GM19099 (cell line): ENCODE measurements around the gene TCF25.

Experiments
- POLR2A ChIP-seq: IDR thresholded peaks from 3 replicates; pipeline ENCODE4 v1.6.1; 2011; ENCODE audit warnings: low read depth; ENCODE audit not compliant: insufficient read length; ENCODE audit errors: extremely low read depth

Gene TCF25

DNA sequence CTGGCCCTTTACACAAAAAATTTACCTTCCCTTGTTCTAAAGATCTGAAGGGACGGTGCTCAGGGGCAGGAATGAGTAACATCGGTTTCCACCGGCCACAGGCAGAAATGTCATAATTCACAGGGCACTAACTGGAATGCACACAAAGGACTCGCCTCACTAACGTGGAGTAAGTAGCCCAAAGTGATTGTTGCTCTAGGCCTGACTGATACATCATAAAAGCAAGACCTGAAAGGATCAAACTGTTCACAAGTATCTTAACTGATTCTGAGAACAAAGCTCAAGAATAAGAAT is 8.9 kb upstream of the TCF25 start:
- no peak for TF ChIP-seq POLR2A

DNA sequence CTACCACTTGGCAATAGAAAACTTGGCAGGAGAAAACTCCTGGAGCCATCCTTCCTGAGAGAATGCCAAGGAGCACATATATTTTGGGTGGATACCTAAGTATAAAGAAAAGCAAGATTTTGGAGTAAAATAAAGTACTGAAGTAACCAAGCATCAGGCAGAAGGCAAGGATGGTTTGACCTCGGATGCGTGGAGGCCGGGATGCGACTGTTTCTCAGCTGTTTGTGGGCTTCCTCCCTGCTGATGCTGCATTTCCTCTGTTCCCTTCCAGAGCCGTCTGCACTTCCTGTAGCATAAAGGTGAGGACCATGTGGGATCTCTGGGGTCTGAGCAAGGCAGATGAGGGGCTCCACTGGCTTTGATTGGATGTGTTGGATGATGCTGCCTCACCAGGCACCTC is 5.5 kb upstream of the TCF25 start:
- no peak for TF ChIP-seq POLR2A

DNA sequence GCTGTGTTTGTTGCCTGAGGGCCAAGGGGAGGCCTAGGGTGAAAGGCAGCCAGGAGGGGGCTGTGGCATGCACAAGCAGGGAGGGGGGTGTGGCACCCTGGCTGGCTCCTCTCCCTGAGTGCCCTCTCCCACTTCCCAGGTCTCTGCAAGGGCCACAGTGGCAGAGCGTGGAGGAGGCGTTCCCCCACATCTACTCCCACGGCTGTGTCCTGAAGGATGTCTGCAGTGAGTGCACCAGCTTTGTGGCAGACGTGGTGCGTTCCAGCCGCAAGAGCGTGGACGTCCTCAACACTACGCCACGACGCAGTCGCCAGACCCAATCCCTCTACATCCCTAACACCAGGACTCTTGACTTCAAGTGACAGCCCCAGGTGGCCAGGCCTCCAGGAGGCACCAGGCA is 3.5 kb upstream of the TCF25 start:
- TF ChIP-seq POLR2A, result no peak

DNA sequence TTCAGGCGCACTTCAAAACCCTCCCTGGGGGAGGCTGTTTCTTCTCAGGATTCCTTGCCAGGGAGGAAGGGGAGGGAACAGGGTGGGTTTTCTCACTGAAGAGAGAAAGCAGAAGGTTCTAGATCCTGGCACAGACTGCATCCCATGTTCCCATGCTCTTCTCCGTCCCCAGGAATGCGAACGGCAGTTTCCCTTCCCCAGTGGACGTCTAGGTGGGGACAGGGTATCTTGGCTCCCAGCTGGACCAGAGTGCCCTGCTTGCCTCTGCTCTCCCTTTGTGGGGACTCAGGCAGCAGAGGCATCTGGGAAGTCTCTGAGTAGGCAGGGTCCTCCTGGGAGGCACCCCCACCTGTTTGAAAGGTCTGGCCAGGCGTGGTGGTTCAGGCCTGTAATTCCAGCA is 3.0 kb upstream of the TCF25 start:
- TF ChIP-seq POLR2A, result no peak

DNA sequence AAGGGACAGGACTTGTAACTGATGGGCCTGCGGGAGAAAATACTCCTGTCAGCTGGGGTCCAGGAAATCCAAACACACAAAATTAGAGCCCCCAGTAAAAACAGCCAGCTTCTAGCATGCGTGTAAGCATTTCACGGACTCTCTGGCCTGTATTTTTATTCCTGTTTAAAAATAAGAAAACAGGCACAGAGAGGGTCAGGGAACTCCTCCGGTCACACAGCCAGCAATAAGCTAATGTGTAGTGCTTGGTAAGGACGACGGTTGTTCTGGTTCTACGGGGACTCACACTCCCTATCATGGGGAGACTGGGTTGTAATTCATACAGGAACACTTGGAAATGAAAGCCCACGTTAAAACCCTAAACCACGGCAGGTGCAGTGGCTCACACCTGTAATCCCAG is 1.5 kb upstream of the TCF25 start:
- no peak for TF ChIP-seq POLR2A

DNA sequence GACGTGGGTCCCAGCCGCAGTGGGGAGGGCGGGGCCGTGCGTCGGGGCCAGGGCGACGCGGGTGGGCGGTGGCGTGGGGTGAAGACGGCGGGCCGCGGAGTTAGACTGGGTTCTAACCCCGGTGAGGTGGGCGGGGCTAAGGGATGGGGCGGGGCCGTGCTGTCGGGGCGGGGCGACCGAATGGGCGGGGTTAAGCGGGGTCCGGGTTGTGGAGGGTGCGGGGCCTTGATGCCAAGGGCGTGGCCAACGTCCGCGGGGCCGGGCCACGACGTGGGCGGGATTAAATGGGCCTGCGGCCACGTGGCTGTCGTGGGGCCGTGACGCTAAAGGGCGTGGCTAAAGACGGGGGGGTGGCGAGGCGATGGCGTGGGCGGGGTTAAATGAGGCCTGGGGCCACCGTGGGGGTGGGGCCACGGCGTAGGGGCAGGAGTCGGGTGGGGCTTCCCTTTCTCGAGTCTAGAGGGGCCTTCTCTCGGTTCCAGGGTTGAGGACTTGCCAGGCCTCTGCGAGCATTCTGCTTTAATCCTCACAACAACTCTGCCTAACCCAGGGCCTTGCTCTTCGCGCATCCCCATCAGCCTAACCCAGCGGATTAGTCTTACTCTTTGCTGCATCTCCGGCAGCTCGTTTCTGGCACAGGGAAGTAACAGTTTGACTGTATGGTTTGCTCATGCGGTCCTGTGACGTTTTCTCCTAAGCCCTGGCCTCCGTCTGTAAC is 739 bp downstream of the TCF25 start:
- TF ChIP-seq POLR2A, result no peak

DNA sequence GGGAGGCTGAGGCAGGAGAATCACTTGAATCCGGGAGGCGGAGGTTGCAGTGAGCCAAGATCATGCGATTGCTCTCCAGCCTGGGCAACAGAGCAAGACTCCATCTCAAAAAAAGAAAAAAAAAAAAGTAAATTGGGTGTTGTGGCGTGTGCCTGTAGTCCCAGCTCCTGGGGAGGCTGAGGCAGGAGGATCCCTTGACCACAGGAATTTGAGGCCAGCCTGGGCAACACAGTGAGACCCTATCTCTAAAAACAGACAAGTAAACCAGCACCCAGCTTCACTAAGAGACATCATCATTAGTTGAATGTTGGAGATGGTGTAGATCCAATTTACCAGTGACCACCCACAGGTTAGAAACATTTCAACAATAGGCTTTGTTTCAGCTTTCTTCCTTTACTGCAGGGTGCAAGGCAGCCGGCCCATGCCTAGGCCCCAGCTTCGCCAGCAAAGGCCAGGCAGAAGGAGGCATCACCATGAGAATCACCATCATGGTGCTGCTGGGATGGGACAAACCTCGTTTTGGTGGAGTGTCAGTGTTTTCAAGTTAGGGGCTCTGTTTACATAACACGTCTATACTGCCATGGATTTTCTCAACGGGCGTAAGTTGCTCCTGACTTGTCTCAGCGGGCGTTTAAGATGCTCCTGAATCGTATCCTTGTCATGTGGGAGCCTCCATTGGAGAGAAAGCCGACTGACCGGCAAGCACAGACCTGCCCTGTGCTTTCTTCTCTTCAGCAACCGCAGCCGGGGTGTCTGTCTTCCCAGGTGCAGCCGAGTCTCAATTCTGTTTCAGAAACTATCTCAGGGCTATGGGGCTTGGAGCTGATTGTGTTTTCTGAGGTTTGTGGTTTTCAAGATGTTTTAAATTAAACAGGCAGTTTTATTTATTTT is 7.3 kb downstream of the TCF25 start:
- no peak for TF ChIP-seq POLR2A

DNA sequence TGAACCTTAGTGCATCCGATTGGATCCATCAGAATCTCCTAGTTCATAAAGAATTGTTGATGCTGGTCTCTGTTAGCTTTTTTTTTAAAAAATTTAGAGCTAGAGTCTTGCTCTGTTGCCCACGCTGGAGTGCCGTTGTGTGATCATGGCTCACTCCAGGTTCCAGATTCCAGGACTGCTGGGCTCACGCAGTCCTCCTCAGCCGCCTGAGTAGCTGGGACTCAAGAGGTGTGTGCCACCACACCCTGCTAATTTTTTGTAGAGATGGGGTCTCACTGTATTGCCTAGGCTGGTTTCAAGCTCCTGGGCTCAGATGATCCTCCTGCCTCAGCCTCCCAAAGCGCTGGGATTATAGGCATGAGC is 8.0 kb downstream of the TCF25 start:
- TF ChIP-seq POLR2A, result no peak

DNA sequence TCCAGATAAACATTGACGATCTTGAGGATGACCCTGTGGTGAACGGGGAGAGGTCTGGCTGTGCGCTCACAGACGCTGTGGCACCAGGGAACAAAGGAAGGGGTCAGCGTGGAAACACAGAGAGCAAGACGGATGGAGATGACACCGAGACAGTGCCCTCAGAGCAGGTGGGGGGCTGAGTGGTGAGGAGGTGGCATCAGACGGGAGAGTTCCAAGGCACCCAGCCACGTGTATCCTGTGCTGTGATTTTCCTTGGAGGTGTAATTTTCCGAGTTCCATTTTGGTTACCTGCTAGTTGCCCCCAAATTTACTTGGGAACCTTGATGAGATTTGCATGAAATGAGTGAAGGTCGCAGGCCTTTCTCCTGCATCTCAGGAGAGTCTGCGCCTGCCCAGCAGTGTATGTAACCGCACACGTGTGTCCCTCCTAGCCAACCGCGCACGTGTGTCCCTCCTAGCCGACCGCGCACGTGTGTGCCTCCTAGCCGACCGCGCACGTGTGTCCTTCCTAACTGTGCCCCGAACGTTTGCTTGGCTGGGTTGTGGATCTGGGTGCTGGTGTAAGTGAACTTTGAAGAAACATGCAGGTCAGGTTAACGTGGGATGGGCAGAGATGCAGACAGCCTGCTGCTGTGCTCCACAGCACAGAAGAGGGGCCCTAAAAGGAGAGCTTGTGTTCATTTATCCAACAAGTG is 10.1 kb downstream of the TCF25 start:
- no peak for TF ChIP-seq POLR2A

DNA sequence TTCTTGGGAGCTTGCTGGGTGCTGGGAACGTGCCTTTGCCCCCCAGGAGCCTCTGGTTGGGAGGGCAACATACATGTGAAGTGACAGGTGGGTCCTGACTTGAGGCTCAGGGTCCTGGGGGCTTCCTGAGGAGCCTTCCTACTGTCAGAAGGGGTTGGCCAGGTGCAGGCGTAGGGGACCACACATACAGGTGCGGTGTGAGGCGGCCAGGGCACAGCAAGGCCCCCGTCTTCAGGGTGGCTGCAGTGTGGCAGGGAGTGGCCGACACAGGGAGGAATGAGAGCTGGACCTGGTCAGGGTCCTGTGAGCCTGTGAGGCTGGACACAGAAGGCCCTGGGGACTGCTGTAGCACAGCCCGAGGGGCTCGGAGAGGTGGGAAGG is 10.6 kb downstream of the TCF25 start:
- no peak for TF ChIP-seq POLR2A

DNA sequence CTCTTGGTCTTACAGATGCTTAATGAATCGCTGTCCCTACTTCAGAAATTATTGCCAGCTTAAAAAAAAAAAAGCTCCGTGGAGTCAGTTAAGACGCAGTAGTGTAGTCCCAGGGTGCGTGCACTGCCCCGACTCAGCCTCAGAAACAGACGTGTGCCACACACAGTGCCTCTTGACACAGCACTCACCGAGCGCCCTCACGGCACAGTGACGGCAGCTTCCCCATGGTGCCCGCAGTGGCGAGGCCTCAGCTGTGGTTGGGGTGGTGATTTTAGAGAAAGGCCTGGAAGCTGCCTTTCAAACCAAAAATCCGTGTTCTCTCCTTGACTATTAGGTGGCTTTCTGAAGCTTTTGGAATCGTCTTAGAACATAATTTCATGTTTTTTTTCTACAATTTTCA is 13.9 kb downstream of the TCF25 start:
- TF ChIP-seq POLR2A, result no peak

DNA sequence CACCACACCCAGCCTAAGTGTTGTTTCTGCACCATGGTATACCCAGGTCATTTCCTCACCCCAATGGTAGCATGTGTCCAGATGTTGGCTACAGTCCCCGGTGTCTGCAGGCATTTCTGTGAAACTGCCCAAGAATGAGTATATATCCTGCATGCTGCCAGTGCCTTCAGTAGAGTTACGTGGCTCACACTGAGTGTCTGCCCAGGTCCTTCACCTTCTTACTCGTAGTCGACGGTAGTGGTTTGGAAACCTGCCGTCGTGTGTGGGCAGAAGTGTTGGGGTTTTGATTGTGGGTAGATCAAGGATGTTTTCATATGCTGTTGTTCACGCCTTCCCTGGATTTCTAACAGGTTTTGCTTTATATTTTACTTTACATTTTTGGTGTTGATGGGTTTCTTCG is 16.8 kb downstream of the TCF25 start:
- no peak for TF ChIP-seq POLR2A

DNA sequence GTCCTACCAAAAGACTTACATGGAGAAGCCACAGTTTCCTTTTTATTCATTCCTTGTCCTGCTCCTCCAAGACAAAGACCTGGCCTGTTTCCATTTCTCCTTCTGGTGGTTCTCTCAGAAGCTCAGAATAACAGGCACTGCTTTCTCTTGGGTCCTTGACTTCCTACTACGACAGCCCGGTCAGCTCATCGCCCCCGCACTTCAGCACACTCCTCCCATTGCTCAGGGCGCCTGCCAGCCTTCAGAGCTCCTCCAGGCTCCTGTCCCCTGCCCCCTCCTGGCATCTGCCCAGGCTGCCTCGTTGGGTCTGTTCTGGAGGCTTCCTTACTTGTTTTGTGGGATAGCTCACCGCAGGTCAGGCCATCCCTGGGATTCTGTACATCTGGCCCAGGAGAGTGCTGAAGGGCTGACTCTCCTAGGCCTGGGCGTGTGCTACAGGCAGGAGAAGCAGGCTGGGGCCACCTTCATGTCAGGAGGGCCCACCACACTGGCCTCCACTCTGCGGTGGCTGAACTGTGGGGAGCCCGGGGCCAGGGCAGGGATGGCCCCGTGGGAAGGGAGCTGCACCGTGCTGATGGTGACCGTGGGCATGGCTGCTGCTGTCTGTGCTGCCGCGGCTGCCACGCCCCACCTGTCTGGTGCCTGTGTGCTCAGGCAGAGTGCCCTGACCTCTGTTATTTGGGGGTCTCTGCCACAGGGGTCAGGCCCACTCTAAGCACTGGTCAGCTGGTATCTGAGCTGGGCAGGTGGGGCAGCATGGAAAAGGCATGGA is 17.7 kb downstream of the TCF25 start:
- TF ChIP-seq POLR2A, result no peak

DNA sequence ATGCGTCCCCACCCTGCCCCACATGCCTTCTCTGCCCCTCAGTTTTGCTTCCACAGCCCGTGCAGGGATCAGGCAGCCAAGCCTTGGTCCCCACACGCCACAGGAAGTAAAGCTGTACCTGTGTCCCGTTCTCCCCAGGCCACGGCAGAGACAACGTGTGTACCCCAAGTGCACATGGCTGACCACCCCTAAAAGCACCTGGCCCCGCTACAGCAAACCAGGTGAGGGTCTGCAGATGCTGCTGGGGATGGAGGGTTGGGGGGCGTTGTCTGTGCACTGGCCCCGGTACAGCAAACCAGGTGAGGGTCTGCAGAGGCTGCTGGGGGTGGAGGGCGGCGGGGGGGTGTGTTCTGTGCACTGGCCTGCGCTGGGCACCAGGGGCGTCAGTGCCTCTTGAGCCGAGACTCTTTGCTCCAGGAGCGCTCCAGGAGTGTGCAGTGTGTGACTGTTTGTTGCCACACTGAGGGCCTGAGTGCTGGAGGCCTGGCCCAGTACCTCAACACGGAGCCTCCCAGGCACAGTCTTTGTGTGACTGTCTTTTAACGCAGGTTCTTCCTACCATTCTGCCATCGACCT is 18.8 kb downstream of the TCF25 start:
- TF ChIP-seq POLR2A, result no peak

DNA sequence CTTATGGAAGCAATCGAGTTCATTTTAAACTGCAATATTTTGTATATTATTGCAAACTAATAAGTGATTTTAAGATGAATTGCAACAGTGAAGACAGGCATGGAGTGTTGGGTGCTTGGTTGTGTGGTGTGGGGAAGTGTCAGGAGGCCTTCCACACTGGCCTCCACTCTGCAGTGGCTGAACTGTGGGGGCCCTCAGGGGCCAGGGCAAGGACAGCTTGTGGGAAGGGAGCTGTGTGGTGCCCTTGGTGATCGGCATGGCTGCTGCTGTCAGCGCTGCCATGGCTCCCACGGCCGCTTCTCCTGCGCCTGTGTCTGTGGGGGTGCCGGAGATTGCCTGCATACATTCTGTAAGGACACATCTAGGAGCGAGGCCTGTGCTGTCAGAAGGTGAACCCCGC is 19.2 kb downstream of the TCF25 start:
- no peak for TF ChIP-seq POLR2A
